Superior temporal gyrus (tissue), 1 donor: ENCODE data around the gene REELD1.

Source experiments
- DNase-seq: peaks from one replicate; pipeline ENCODE4 v3.0.0-alpha.2; 2016; ENCODE audit errors: extremely low spot score

REELD1 gene

DNA sequence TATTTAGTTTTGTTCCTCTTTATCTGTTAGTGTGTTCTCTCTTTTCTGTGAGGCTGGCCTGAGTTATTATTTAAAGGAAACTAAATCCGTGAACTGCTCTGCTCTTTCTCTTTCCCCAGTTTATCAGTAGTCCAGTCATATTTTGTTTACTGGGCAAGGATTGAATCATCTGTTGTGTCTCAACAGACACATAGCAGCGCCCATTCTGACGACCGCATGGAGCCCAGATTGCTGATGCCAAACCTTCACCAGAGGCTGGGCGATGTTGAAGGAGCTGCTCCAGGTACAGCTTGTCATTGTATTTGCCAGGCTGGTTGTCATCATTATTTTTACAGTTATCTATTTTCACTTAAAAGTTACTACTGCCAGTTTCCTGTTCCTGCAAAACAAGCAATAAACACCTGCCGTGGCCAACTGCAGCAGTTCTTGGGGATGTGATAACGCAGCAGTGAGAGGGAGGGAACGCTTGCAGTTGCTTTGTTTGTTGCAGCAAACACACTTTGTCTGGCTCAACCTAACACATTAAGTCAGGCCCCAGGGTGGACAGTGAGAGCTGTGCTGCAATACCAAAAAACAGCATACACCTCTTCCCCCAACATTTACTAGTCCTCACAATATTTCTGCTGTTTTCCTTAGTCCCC lies 10.1 kb downstream of the REELD1 start:
- no peak for DNase-seq

DNA sequence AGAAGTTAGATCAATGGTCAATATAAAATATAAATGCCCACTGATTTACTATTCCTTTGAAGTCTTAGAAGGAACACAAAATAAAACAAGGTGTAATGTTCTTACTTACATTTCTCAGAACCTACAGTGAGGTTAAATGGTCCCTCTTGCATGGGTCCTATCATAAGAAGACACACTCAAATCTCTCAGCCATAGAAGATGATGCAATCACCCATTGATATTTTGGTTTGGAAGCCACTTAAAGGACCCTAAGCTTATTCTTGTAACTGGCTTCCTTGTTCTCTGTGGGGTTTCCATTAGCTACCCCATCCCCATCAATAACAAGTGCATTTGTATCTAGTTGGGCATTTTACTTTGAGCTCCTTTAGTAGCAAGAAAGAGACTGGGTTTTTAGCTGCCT lies 15.1 kb downstream of the REELD1 start:
- DNase-seq: no peak

DNA sequence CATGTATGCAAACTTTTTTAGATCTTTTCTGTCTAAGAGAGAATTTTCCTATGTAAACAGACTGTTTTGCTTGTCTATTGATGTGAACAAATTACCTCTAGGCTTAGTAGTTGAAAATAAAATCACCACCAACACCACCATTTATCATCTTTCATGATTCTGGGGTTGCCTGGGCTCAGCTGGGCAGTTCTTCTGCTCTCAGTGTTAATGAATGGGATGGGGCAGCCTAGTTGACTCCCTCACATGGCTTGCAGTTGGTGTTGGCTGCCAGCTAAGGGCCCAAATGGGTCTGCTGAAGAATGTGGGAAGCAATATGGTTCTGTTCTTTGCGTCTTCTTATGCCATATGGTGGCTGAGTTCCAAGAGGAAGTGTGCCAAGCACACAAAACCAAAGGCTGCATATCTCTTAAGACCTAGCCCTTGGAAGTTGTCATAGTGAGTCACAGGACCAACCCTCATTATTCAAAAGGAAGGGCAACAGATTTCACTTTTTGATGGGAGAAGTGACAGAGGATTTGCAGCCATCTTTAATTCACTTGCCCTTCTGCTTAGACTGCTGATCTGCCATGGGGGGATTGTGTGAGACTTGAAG lies 17.9 kb downstream of the REELD1 start:
- no peak for DNase-seq

DNA sequence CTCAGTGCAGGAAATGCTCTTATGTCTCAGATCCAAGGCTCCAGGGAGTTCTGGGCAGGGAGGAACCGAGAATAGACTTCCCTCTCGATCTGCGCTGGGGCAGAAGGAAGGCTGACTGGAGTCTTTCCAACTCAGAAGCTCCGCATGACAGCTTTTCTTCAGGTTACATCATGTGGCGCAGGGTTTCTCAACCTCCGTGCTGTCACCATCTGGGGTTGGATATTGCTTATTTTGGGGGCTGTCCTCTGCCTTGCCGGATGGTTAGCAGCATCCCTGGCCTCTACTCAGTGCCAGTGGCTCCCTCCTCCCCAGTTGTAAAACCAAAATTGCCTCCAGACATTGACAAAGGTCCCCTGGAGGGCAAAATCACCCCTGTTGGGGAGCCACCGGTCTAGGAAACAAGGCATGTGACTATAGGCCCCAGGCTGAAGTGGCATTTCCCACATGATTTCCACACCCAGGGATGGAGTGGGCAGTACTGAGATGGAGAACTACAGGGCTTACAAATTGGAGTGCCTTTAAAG lies 21.4 kb downstream of the REELD1 start:
- no peak for DNase-seq

DNA sequence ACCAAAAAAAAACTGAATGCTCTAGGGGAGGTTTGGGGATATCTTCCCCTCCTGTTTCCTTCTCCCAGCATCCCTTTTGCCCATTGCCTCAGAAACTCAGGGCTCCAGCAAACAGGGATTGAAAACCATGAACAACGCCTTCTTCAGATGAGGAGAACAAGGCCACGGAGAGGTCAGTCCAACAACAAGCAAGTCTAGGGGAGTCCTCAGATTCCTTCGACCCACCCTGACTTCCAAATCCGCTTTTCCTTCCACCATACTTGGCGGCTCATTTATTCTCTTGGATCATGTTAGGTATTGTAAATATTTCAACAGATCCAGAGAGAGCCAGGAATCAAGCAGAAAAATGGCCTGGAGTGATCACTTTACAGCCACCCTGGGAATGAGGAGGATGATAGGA lies 21.9 kb downstream of the REELD1 start:
- DNase-seq: no peak

DNA sequence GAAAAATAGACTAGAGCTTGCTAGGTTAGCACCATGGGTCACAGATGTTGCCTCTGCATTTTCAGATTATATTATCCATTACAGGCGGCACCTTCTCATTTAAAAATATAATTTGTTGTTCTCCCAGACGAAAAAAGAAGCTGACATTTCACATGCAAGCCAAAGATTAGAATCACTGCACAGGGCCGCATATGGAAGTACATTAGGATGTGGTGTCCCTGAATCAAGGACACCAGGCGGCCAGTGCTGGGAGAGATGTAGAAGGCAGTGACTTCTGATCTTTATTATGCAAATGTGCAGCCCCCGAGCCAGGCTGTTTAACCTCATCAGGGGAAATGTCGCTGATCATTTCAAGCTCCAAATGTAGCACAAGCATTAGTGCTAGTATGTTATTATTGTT lies 22.8 kb downstream of the REELD1 start:
- DNase-seq: no peak

DNA sequence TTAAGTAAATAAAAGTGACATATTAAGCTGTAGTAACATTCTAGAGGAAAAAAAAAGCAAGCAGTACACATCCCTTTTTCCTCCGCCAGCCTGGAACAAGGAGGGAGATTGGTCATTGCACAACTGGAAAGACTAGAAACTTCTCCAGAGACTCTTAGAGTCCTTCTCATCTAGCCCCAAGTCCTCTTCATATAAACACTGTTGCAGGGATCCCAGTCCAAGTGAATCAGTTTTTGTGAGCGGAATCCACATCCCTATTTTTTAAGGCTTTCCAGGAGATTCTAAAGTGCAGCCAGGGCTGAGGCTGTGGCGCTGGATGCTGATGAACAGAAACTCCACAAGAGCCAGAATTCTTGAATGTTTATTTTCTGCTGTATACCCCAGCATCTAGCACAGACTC lies 23.8 kb downstream of the REELD1 start:
- DNase-seq: no peak

DNA sequence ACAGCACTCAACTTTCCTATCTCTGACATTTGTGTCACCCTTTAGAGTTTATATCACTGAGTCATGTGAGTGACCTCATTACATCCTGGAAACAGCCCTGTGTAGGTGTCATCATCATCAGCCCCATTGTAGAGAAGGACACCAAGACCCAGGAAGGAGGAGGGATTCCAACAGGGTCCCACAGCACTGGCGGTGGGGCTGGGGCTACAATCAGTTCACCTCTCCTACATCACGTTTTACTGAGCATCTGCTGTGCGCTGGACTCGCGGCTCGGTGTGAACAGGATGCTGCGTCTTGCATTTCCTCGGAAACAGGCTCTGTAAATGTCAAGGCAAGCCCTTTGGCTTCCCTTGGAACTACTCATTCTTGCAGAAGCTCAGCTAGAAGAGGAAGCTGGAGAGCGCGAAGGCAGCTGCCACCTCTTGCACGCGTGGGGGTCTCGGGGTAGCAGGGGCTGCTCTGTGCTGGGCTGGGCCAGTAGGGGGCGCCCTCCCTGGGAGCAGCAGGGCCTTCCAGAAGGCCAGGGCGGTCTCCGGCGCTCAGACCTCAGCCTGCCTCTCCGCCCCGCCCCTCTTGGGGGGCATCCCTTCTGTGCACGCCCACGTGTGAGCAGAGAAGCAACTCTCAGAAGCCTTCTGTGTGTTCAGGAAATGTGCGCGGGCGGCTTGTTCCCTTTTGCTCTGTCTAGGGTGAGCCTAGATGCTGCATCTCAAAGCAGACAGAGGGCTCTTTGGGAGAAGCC lies 29.0 kb downstream of the REELD1 start:
- no peak for DNase-seq

DNA sequence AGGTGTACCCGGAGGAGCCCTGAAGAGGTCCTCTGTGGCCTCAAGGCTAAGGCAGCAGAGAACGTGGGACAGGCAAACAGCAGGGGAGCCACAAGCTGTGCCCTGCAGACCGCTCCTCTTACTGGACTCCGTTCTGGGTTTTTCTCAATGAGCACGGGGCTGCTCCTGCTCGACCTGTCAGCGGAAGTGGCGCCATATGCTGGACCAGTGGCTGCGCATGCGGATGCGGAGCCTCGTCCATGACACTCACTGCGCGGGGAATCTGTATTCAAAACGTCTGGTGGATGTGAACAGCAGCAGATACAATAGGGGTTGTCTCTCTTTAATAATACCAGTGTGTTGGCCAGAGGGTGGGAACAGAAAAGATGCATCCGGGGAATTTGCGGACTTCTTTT lies 29.5 kb downstream of the REELD1 start:
- no peak for DNase-seq

DNA sequence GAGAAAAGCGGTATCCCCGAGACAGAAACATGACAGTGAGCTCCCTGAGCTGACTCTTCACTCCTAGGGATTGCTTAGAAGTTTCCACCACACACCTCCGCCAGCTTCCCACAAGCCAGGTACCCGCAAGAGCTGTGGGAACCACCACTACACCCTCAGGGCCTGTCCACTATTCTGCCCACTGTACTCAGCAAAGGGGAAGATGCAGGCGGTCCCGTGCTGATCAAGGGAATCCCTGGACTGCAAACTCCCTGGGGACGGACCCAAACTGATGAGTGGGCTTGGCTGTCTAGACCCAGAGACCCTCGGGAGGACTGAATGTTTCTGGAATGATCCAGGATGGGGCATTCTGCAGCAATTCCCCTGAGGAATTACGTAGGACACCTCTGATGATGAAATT lies 30.2 kb downstream of the REELD1 start:
- DNase-seq: no peak

DNA sequence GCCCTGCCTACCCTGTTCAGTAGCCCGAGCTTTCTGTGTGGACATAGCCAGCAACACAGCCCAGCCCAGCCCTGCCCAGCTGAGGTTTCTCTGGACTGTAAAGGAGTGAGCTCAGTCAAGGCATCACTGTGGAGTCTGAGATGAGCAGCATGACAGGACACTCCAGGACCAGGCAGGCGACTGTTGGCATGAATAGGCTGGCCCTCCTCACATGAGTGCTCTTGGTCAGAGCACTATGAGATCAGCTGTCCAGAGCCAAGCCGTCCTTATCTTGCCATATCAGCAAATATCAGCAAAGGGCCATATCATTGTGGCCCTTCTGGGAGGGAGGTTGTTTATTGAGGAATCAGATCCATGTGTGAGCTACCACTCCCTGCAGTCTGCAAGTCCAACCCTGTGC lies 30.9 kb downstream of the REELD1 start:
- no peak for DNase-seq

DNA sequence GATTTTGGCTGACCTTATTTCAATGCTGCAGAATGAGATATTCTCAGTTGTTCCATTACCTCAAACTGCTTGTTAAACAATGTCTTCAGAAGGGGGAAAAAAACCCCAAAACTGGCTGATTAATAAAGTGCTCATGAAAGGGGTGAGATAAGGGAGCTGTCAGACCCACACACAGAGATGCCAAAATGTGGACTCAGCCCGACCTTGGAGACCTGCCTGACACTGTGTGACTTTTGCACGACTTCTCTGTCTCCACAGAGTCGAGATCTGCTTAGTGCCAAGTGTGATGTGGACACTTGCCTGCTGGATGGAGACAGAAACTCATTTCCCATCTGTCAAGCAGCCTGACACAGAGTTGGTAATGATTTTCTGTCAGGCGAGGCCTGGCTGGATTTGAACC lies 31.5 kb downstream of the REELD1 start:
- no peak for DNase-seq

DNA sequence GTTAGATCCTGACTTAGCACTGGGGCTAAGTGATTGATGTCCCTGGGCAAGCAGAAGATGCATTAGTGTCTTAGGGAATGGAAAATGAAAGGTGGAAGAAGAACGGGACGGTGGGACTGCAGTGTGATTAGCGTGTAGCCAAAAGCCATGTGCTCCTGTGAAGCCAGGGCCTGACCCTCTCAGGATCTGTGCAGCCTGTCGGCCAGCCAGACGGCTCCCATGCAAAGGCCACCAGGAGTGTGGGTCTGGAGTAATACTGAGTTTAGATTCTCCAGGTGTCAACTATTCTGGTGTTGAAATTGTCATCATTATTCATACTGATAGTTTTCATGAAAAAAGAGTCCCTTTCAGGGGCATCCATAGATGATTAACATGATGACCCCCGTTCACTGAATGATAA lies 32.0 kb downstream of the REELD1 start:
- DNase-seq: no peak

DNA sequence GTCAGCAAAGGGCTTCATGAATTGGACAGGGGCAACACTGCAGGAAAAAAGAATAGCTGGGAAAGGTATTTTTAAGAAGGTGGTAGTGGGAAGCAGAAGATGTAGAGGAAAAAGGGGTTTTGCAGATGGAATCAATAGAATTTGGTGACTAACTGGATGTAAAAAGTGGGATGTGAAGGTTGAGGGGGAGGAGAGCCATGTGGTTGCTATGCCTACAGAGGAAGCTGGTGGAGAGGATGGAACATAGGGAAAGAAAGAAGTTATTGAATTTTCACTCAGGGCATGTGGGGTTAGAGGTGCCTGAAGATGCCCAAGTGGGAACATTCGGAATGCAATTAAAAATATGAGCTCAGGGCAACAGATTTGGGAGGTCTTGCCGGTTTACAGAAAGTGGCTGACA lies 33.0 kb downstream of the REELD1 start:
- no peak for DNase-seq

DNA sequence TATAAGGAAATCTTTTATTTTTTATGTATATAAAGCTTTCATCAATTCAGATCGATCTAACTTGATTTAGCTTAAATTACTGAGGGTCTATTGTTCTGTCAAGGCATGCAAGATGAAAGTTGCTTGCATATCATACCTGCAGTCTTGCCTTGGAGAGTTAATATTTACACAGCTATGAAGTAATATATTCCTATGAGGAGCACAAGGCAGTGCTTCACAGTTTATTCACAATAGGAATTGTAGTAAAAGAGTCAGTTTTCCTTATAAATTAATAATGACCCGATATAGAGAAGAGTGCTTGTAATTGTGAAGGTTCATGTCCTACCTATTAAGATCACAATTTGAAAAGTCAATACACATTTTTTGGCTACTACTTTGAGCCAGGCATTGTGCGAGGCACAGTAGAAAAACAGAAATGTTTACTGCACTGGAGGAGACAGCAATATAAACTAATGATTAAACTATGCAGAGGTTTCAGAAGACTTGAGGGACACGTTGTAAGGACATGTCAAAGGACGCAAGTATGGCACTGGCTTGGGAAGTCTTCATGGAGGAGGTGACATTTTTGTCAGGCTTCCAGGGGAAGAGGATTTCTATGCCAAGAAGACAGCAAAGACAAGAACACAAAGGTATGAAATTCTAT lies 38.8 kb downstream of the REELD1 start:
- no peak for DNase-seq

DNA sequence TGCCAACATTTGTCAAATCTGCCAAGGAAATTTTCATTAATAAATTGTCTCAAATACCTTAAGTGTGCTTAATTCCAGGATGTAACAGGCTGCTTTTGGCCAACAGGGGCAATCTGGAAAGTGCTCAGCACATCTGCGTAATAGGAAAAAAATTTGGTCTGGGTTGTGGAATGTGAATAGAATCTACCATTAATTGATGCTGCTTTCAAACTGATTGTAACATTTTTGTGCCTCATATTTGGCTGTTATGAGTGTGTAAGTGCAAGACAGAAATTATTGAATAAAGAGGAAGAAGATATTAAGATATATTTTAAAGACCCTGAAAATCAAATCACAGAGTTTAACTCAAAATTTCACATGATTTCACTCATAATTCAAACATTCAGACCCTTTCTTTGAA lies 41.1 kb downstream of the REELD1 start:
- no peak for DNase-seq

DNA sequence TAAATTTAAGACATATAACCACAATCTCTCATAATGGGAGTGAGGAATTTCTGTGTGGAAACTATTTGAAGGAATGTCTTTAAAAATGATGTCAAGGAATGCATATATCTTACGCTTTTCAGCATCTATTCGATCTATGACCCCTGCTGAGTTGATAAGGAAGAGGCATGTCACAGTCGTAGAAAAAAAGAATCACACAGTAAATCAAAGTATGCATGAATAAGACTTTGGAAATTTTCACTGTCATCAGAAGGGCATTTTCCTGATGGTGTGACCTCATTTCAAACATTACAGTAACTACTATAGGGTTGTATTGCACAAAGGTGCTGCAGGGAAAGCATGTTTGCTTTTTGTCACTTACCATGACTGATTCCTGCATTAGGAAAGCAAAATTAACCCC lies 41.5 kb downstream of the REELD1 start:
- no peak for DNase-seq

DNA sequence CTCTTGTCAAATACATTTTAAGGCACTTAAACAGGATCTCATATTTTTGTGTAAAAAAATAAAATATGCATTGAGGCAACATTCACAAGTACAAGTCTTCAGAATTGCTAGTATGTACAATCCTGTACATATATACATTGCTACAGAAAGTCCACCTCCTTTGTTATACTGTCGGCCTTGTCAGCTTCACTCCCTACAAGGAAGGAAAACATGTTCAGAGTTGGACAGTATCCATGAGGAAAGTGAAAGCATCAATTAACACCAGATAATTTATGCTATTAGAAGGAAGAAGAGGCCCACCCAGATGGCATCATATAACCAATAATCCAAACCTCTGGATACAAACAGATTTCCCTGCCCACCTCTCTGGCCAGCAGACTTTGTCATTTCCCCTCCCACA lies 42.0 kb downstream of the REELD1 start:
- DNase-seq: no peak

DNA sequence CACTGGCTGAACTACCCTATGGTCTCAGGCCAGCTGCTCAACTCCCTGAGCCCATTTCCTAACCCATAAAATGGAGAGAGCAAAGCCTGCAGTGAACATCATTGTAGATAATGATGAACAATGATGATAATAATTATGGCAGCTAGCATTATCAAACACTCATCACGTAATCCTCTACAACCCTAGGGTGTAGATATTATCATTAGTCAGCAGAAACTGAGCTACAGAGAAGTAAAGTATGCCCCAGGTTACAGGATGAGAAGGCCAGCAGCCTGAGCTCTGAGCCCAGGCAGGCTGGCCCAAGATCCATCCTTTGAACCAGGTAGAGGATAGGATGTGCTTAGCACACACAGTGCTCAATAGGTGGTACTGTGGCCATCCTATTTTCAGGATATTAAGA lies 43.2 kb downstream of the REELD1 start:
- no peak for DNase-seq

DNA sequence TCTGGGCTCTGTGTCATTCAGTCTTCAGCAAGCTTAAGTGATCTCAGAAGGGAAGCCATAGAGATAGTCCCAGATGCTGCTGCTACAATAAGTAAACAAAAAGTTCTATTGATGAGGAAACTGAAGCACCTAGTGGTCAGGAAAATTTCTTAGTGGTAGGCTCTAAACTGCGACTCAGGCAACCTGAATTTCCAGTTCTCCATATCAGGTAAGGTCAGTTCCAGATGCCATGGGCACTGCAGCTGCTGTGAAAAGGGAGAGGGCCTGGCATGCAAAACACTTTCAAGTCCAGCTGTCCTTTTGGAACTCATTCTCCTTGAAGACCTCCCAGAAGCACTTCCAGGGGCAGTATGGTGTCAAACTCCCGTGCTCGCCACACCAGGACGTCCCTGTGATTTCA lies 46.2 kb downstream of the REELD1 start:
- no peak for DNase-seq

DNA sequence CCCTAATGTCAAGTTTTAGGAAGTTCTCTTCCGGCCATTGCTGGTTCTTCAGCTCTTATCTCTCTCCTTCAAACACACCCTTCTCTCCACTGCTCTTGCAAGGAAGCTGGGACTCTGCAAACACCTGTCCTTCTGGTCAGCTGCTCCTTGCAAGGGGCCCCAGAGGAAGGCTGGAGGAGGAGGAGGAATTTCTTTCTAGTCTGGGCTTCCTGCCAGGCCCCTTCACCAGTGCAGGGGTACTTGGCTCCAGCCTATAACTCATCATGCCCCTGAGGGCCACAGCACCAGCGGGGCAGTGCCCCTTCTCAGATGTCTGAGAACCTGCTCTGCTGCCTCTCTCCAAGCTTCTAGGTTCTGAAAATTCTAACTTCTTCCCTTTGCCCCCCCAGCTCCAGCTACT lies 46.7 kb downstream of the REELD1 start:
- no peak for DNase-seq

DNA sequence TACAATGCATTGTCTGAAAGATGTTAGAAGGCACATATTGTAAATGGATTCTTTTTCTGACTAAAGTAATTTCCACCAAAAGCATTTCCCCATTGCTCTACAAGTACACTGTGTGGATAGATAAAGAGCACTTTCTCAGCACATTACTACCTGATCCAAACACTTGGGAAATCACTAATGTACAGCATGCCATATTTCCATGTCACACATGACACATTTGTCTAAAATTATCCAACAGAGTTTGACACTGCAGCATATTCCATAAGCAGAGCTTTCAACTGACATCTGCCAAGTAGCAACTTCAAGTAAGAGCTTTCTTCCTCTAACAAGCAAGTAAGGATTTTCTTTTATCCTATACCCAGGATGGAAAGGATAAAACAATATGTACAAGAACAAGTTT lies 49.5 kb downstream of the REELD1 start:
- DNase-seq: peak; percentile 18
